Mesothelial cell of epicardium (in vitro differentiated cells): ENCODE measurements around the gene HS2ST1. TPM values are rescaled to one million over a fixed set of nuclear protein-coding genes. Genes with fewer than 3 reads are reported as not detected.

Source experiments
- DNase-seq, 2 experiments: peaks; one replicate each; pipeline ENCODE4 v3.0.0; 2021; ENCODE audit warnings: low spot score in 2 of 2; ENCODE audit not compliant: unreplicated experiment in 2 of 2
- H3K27ac Mint-ChIP-seq: 2 replicates; pipeline ENCODE4 v1.8.0; 2021; ENCODE audit warnings: mixed read lengths
- H3K27me3 Mint-ChIP-seq: 2 replicates; pipeline ENCODE4 v1.8.0; 2021; ENCODE audit warnings: low read depth, mixed read lengths
- H3K36me3 Mint-ChIP-seq: 2 replicates; pipeline ENCODE4 v1.8.0; 2021; ENCODE audit warnings: mixed read lengths
- H3K4me1 Mint-ChIP-seq: 2 replicates; pipeline ENCODE4 v1.8.0; 2021; ENCODE audit warnings: mixed read lengths
- H3K4me3 Mint-ChIP-seq: 2 replicates; pipeline ENCODE4 v1.8.0; 2021; ENCODE audit warnings: mild to moderate bottlenecking, moderate library complexity, mixed read lengths
- H3K9me3 Mint-ChIP-seq: 2 replicates; pipeline ENCODE4 v1.8.0; 2021; ENCODE audit warnings: mixed read lengths
- CTCF ChIP-seq: fragments of 200-600 bp; sonication (generic); IDR thresholded peaks from one replicate; pipeline ENCODE4 v1.5.0; 2021; ENCODE audit warnings: antibody characterized with exemption; ENCODE audit not compliant: unreplicated experiment
- total RNA-seq: library from RNA; stranded (reverse); gene quantifications from 3 replicates; pipeline ENCODE4 v1.2.1, GENCODE V29; 2021

The HS2ST1 gene
- total RNA-seq, 1 donor from 2014 or later: 40.2 TPM

DNA sequence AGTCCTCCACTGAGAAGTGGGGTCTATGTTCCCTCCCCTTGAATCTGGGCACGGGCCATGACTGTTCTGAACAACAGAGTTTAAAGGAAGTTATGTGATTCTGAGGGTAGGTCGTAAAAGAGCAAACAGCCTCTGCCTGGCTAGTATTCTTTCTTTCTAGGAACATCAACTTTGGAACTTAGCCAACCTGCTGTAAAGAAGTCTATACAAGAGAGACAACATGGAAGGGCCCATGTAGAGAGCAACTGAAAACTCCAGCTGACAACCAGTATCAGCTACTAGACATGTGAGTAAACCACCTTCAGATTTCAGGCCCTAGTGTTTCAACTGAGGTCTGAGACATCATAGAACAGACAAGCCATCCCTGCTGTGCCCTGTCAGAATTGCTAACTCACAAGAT is 8.0 kb upstream of the HS2ST1 start:
- H3K36me3 Mint-ChIP-seq: peaks cover 26% of the 10 kb centered on the region
- no peak overlapping the region for H3K4me3 Mint-ChIP-seq
- H3K4me1 Mint-ChIP-seq: peaks cover 8% of the 10 kb centered on the region
- no peak overlapping the region for H3K27ac Mint-ChIP-seq
- no peak for TF ChIP-seq CTCF
- no peak for DNase-seq
- no peaks in the 10 kb centered on the region for H3K27me3 Mint-ChIP-seq
- no peaks in the 10 kb centered on the region for H3K9me3 Mint-ChIP-seq

DNA sequence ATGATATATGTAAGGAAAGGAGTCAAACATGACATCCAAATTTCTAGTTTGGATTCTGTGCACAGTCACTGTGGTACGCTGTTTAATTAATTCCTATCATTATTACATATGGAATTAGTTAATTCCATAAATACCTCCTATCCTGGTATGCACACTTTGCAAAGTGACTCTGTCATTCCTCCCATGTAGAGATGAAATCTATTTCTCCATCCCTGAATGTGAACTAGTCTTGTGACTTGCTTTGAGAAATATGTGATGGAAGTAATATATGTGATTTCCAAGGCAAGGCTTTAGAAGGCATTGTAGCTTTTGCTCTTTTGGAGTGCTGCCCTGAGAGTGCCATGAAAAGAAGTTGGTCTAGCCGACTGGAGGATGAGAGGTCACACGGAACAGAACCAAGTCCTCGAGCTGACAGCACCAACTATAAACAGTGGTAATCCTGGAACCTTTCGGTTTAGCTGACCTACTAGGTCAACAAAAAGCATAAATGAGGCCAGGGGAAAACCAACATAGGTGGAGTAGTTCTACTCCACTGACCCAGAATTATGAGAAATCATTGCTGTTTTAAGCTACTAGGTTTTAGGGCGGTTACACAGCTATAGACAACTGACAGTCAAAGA is 2.0 kb upstream of the HS2ST1 start:
- Mint-ChIP-seq H3K27ac (peak overlapping the region; percentile 58), H3K9me3 (no peaks in the 10 kb centered on the region), H3K36me3 (peaks cover 16% of the 10 kb centered on the region), H3K4me1 (peaks cover 23% of the 10 kb centered on the region), H3K4me3 (no peak overlapping the region), H3K27me3 (no peaks in the 10 kb centered on the region)
- no peak for DNase-seq
- no peak for TF ChIP-seq CTCF

DNA sequence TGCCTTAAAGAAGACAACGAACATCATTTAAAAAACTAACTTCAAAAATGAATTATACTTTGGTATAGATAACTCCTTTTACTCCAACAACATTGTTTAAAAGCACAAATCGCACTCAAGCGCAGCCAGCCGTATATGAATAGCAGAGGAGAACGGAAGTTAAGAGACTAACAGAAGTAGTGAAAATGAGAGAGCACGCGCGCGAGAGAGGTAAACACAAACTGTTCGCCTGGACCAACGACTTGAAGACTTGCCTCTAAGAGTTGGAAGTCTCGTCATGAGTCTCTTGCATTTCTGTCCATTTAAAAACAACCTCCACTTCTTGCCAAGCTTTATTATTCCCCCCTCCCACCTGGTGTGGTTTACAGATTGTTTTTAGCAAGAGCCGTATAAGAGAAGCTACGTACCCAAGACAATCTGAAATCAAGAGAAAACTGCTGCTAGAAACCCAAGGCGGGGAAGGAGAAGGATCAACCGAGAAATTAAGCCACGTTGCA is 988 bp upstream of the HS2ST1 start:
- DNase-seq: no peak
- Mint-ChIP-seq H3K27ac (no peak overlapping the region), H3K27me3 (no peaks in the 10 kb centered on the region), H3K4me3 (no peak overlapping the region), H3K4me1 (peaks cover 23% of the 10 kb centered on the region), H3K9me3 (no peaks in the 10 kb centered on the region), H3K36me3 (peaks cover 12% of the 10 kb centered on the region)
- no peak for TF ChIP-seq CTCF

- H3K4me3 Mint-ChIP-seq: no peak within 1 kb of the TSS
- H3K27ac Mint-ChIP-seq: no peak within 1 kb of the TSS
- no peaks in the 10 kb centered on the region for H3K9me3 Mint-ChIP-seq
- no peaks in the 10 kb centered on the region for H3K27me3 Mint-ChIP-seq
- DNase-seq: peak; percentile 98 to 99
- peaks cover 23% of the 10 kb centered on the region for H3K4me1 Mint-ChIP-seq
- no peak for TF ChIP-seq CTCF
- peaks cover 12% of the 10 kb centered on the region for H3K36me3 Mint-ChIP-seq
Measured at GRCh38 chr1:86913896-86914600, 387 bp upstream of the HS2ST1 start, which contains the start of gene SELENOF. TSS of gene SELENOF (minus strand) at chr1:86914126. CDS start at chr1:86914111, 15 bp downstream.

GRCh38 chr1:86914998-86915736 is 732 bp downstream of the HS2ST1 start:
- H3K36me3 Mint-ChIP-seq: peaks cover 4% of the 10 kb centered on the region
- no peak overlapping the region for H3K27ac Mint-ChIP-seq

More at GRCh38 chr1:86914998-86915736, 732 bp downstream of the HS2ST1 start:
- TF ChIP-seq CTCF: no peak
- Mint-ChIP-seq H3K4me3 (no peak overlapping the region), H3K9me3 (no peaks in the 10 kb centered on the region), H3K27me3 (no peaks in the 10 kb centered on the region), H3K4me1 (peaks cover 23% of the 10 kb centered on the region)
- peak in 1 of 2 experiments; percentile 51 for DNase-seq
